IMR-90 (cell line): ENCODE data around the gene NUFIP1. TPM values are rescaled to one million over a fixed set of nuclear protein-coding genes. Genes with fewer than 3 reads are reported as not detected.
A peak's percentile ranks its signal among the peaks of the same experiment; 100 is the strongest.

ENCODE experiments used
- ATAC-seq: fragments of 200-7000 bp; cut with Tn5 transposase; 2 replicates; pipeline ENCODE4 v1.9.1; 2020; ENCODE audit warnings: low read depth, mild to moderate bottlenecking, moderate library complexity
- BruUV-seq: library from RNA; stranded (reverse); fragments of 400-500 nt; replicated peaks from 2 replicates; lab custom pipeline; 2021; lab: Mats Ljungman, UMichigan
- CTCF ChIA-PET: fragments of 300-600 bp; formaldehyde crosslinking; extraction: SDS; loops from one replicate; lab custom pipeline; 2021; ENCODE audit warnings: antibody characterized with exemption; lab: Yijun Ruan, JAX
- POLR2A ChIA-PET: fragments of 300-600 bp; sonication (Branson Sonifier 250); formaldehyde crosslinking; loops from one replicate; lab custom pipeline; 2022; ENCODE audit warnings: antibody characterized with exemption; ENCODE audit not compliant: unreplicated experiment; lab: Charles Lee
- DNase-seq: peaks from one replicate; pipeline ENCODE4 v3.0.0; 2013
- H2AFZ ChIP-seq: replicated peaks from 2 replicates; pipeline ENCODE3; 2013; ENCODE audit warnings: low read length, mild to moderate bottlenecking; ENCODE audit not compliant: poor library complexity
- H2AK5ac ChIP-seq: 2 replicates; pipeline ENCODE4 v1.6.1; 2013; ENCODE audit warnings: low read depth, low read length, inconsistent platforms
- H2AK9ac ChIP-seq: replicated peaks from 2 replicates; pipeline ENCODE3; 2013; ENCODE audit warnings: mild to moderate bottlenecking, low read depth, low read length, moderate library complexity; ENCODE audit not compliant: poor library complexity
- H2BK120ac ChIP-seq: 2 replicates; pipeline ENCODE4 v1.6.1; 2013; ENCODE audit warnings: low read depth, low read length, inconsistent platforms
- H2BK15ac ChIP-seq: 3 replicates; pipeline ENCODE4 v1.6.1; 2013; ENCODE audit warnings: low read depth, low read length, inconsistent platforms
- H2BK20ac ChIP-seq: 2 replicates; pipeline ENCODE4 v1.6.1; 2013; ENCODE audit warnings: low read depth, mild to moderate bottlenecking, inconsistent platforms, low read length, moderate library complexity
- H2BK5ac ChIP-seq: 2 replicates; pipeline ENCODE4 v1.6.1; 2013; ENCODE audit warnings: mild to moderate bottlenecking, low read depth, low read length, inconsistent platforms; ENCODE audit not compliant: poor library complexity, severe bottlenecking
- H3K14ac ChIP-seq: replicated peaks from 2 replicates; pipeline ENCODE4 v1.6.1; 2013; ENCODE audit warnings: low read depth, low read length, inconsistent platforms
- H3K18ac ChIP-seq: 2 replicates; pipeline ENCODE4 v1.6.1; 2013; ENCODE audit warnings: low read depth, low read length, control low read depth
- H3K23ac ChIP-seq: 2 replicates; pipeline ENCODE4 v1.6.1; 2013; ENCODE audit warnings: low read depth, low read length, inconsistent platforms
- H3K27ac ChIP-seq: 2 replicates; pipeline ENCODE4 v1.5.1; 2013; ENCODE audit warnings: mild to moderate bottlenecking, control low read depth, low read length; ENCODE audit not compliant: insufficient read depth
- H3K27me3 ChIP-seq: 2 replicates; pipeline ENCODE4 v1.6.1; 2013; ENCODE audit warnings: low read length; ENCODE audit not compliant: control insufficient read depth, insufficient read depth
- H3K36me3 ChIP-seq: 2 replicates; pipeline ENCODE4 v1.6.1; 2013; ENCODE audit warnings: low read length, mixed read lengths; ENCODE audit not compliant: control insufficient read depth, insufficient read depth
- H3K4ac ChIP-seq: 2 replicates; pipeline ENCODE4 v1.6.1; 2013; ENCODE audit warnings: low read depth, low read length, inconsistent platforms
- H3K4me1 ChIP-seq: 2 replicates; pipeline ENCODE4 v1.6.1; 2013; ENCODE audit warnings: low read length, mixed read lengths; ENCODE audit not compliant: control insufficient read depth, insufficient read depth
- H3K4me2 ChIP-seq: 2 replicates; pipeline ENCODE4 v1.6.1; 2013; ENCODE audit warnings: low read depth, mild to moderate bottlenecking, control low read depth, low read length, moderate library complexity
- H3K4me3 ChIP-seq: 2 replicates; pipeline ENCODE4 v1.5.1; 2013; ENCODE audit warnings: low read depth, mild to moderate bottlenecking, control low read depth, low read length, moderate library complexity; ENCODE audit not compliant: insufficient read depth
- H3K56ac ChIP-seq: 2 replicates; pipeline ENCODE4 v1.6.1; 2013; ENCODE audit warnings: low read length, inconsistent platforms; ENCODE audit not compliant: insufficient read depth; ENCODE audit errors: extremely low read depth
- H3K79me1 ChIP-seq, 2 experiments: 2 replicates each; pipeline ENCODE4 v1.6.1; 2013; ENCODE audit warnings: low read length in 2 of 2, inconsistent platforms in 1 of 2, low read depth in 1 of 2
- H3K9ac ChIP-seq: 2 replicates; pipeline ENCODE4 v1.6.1; 2013; ENCODE audit warnings: low read depth, low read length, control low read depth
- H3K9me1 ChIP-seq: 2 replicates; pipeline ENCODE4 v1.6.1; 2013; ENCODE audit warnings: low read length, inconsistent platforms; ENCODE audit not compliant: insufficient read depth
- H3K9me3 ChIP-seq: 2 replicates; pipeline ENCODE4 v1.6.1; 2013; ENCODE audit warnings: low read length; ENCODE audit not compliant: control insufficient read depth, insufficient read depth
- H4K20me1 ChIP-seq: 2 replicates; pipeline ENCODE4 v1.6.1; 2013; ENCODE audit warnings: low read length, inconsistent platforms; ENCODE audit not compliant: insufficient read depth
- H4K5ac ChIP-seq: 2 replicates; pipeline ENCODE4 v1.6.1; 2013; ENCODE audit warnings: mild to moderate bottlenecking, low read depth, low read length, control low read depth
- H4K8ac ChIP-seq, 2 experiments: 2 replicates each; pipeline ENCODE4 v1.6.1; 2013; ENCODE audit warnings: low read depth in 2 of 2, low read length in 2 of 2, control low read depth in 1 of 2, inconsistent platforms in 1 of 2
- H4K91ac ChIP-seq: 2 replicates; pipeline ENCODE4 v1.6.1; 2013; ENCODE audit warnings: low read depth, low read length, inconsistent platforms; ENCODE audit not compliant: insufficient read depth
- BHLHE40 ChIP-seq: fragments of 150-350 bp; IDR thresholded peaks from 2 replicates; pipeline ENCODE4 v1.6.1; 2016; ENCODE audit warnings: mild to moderate bottlenecking, low read depth, low read length
- CEBPB ChIP-seq: IDR thresholded peaks from 2 replicates; pipeline ENCODE4 v1.6.1; 2012; ENCODE audit warnings: low read depth, low read length, improper control_type of control experiment
- CHD1 ChIP-seq: IDR thresholded peaks from 2 replicates; pipeline ENCODE4 v1.6.1; 2012; ENCODE audit warnings: low read depth, low read length, improper control_type of control experiment
- ELK1 ChIP-seq: fragments of 150-350 bp; IDR thresholded peaks from 2 replicates; pipeline ENCODE4 v1.6.1; 2016; ENCODE audit warnings: low read depth, mild to moderate bottlenecking, low read length, moderate library complexity, borderline replicate concordance
- FOS ChIP-seq: fragments of 150-350 bp; IDR thresholded peaks from 2 replicates; pipeline ENCODE4 v1.6.1; 2016; ENCODE audit warnings: low read depth, low read length
- MAFK ChIP-seq: IDR thresholded peaks from 2 replicates; pipeline ENCODE4 v1.6.1; 2012; ENCODE audit warnings: low read depth, low read length, improper control_type of control experiment
- MAZ ChIP-seq: IDR thresholded peaks from 2 replicates; pipeline ENCODE4 v1.6.1; 2012; ENCODE audit warnings: low read depth, mild to moderate bottlenecking, low read length, improper control_type of control experiment, moderate library complexity, borderline replicate concordance
- NFE2L2 ChIP-seq: fragments of 150-350 bp; IDR thresholded peaks from 2 replicates; pipeline ENCODE4 v1.6.1; 2016; ENCODE audit warnings: low read depth, mild to moderate bottlenecking, low read length
- POLR2A ChIP-seq: IDR thresholded peaks from 2 replicates; pipeline ENCODE4 v1.6.1; 2012; ENCODE audit warnings: mild to moderate bottlenecking, low read depth, low read length
- RFX5 ChIP-seq: IDR thresholded peaks from 2 replicates; pipeline ENCODE4 v1.8.0; 2012; ENCODE audit warnings: low read depth, mild to moderate bottlenecking, low read length, moderate library complexity
- SMC3 ChIP-seq: fragments of 150-350 bp; IDR thresholded peaks from 2 replicates; pipeline ENCODE4 v1.6.1; 2016; ENCODE audit warnings: low read depth, mild to moderate bottlenecking, antibody characterized with exemption, low read length, moderate library complexity
- WGBS, 2 experiments: methylation state at CpG; one replicate each; pipeline versions ENCODE4 v1.1.5 to v1.1.7; 2013; ENCODE audit warnings: missing lambda C conversion rate in 2 of 2; ENCODE audit not compliant: insufficient read length in 1 of 2; ENCODE audit errors: extremely low coverage in 2 of 2; 5-methylcytosine and 5-hydroxymethylcytosine counted together
- dilution Hi-C: fragments of 300-500 bp; cut with HindIII; formaldehyde crosslinking; loops from one replicate; pipeline ENCODE4 v1.14.3; 2018; ENCODE audit warnings: low sequenced_read_pairs; ENCODE audit not compliant: unreplicated experiment
- in situ Hi-C: fragments of 300-500 bp; cut with MboI; formaldehyde crosslinking; loops from 3 replicates; pipeline ENCODE4 v1.14.3; 2019; ENCODE audit warnings: low sequenced_read_pairs, inconsistent platforms, mixed read lengths
- intact Hi-C: fragments of 100-400 bp; cut with micrococcal nuclease; formaldehyde crosslinking; loops from 2 replicates; pipeline ENCODE4 v1.10.0; 2022
- polyA plus RNA-seq, 3 experiments: library from polyadenylated mRNA; depleted of rRNA; stranded (reverse); fragments of >200 nt; gene quantifications; 2 replicates each; pipeline ENCODE4 v1.2.3, GENCODE V29; 2012; ENCODE audit warnings: low replicate concordance in 1 of 3
- total RNA-seq: library from RNA; depleted of rRNA; stranded (reverse); fragments of >200 nt; gene quantifications from 2 replicates; pipeline ENCODE4 v1.2.3, GENCODE V29; 2012
- TF ChIP-seq, protein P1 (sequence below): fragments of 150-350 bp; IDR thresholded peaks from 2 replicates; pipeline ENCODE4 v1.6.1; 2017; ENCODE audit warnings: mild to moderate bottlenecking, antibody characterized with exemption, low read length, low read depth
- TF ChIP-seq, protein P2 (sequence below): conservative IDR thresholded peaks from 2 replicates; pipeline ENCODE4 v1.5.1; 2012; ENCODE audit warnings: mild to moderate bottlenecking, low read depth, low read length, improper control_type of control experiment

The NUFIP1 gene
- total and polyA plus RNA-seq, 2 of the 4 experiments (the other 2 are of a cell fraction), result 1.4 to 2.3 TPM

DNA sequence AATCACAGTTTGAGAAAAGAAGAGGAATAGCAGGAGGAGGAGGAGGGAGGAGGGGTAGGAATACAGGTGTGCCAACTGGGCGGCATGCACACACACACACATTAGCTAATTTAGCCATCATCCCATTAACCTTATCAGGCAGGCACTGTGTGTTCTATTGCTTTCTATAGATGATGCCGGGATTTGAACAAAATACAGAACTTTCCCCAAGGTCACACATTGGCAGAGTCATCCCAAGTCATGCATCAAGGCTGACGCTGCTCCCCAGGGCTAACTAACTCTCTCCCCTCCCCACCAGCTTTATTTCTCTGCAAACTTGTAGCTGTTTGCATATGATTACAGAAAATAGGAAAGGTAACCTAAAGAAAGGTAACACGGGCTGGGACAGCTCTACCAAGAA, 83.0 kb downstream of the NUFIP1 start:
- CTCF ChIA-PET, result no interaction called here
- H3K4me2 ChIP-seq, result peak overlapping the region; percentile 49
- H2BK15ac ChIP-seq, result no peak overlapping the region
- H2BK5ac ChIP-seq, result no peak overlapping the region
- no peak overlapping the region for H4K5ac ChIP-seq
- DNase-seq, result no peak
- H2AFZ ChIP-seq, result no peak overlapping the region
- ATAC-seq, result no peak
- peaks cover 27% of the 10 kb centered on the region for H3K4me1 ChIP-seq
- H3K56ac ChIP-seq, result no peak overlapping the region
- H3K14ac ChIP-seq, result no peak overlapping the region
- H3K27ac ChIP-seq, result no peak overlapping the region
- H3K9me3 ChIP-seq, result peaks cover 2% of the 10 kb centered on the region
- no peaks in the 10 kb centered on the region for H3K36me3 ChIP-seq
- H3K23ac ChIP-seq, result no peak overlapping the region
- H2BK20ac ChIP-seq, result no peak overlapping the region
- no peak overlapping the region for H4K91ac ChIP-seq
- 0 out of 2 replicates have a peak overlapping the region, but pooled peaks have one; percentile 7 for H2AK5ac ChIP-seq
- H3K18ac ChIP-seq, result no peak overlapping the region
- no peaks in the 10 kb centered on the region for H3K79me1 ChIP-seq
- POLR2A ChIA-PET, result interaction anchor here (1.1 kb wide), 1 partner anchor 12 kb away, joined by 6 read pairs; no protein-coding TSS in a partner anchor
- no peaks in the 10 kb centered on the region for H3K27me3 ChIP-seq
- no peak overlapping the region for H3K4me3 ChIP-seq
- no peak for TF ChIP-seq BHLHE40
- no peak for TF ChIP-seq POLR2A
- no peak for TF ChIP-seq NFE2L2
- TF ChIP-seq RFX5, result no peak
- TF ChIP-seq, protein P1, sequence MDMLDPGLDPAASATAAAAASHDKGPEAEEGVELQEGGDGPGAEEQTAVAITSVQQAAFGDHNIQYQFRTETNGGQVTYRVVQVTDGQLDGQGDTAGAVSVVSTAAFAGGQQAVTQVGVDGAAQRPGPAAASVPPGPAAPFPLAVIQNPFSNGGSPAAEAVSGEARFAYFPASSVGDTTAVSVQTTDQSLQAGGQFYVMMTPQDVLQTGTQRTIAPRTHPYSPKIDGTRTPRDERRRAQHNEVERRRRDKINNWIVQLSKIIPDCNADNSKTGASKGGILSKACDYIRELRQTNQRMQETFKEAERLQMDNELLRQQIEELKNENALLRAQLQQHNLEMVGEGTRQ, result no peak
- TF ChIP-seq FOS, result no peak
- no peak for TF ChIP-seq ELK1
- TF ChIP-seq CHD1, result no peak
- no peak for TF ChIP-seq CEBPB
- TF ChIP-seq, protein P2, sequence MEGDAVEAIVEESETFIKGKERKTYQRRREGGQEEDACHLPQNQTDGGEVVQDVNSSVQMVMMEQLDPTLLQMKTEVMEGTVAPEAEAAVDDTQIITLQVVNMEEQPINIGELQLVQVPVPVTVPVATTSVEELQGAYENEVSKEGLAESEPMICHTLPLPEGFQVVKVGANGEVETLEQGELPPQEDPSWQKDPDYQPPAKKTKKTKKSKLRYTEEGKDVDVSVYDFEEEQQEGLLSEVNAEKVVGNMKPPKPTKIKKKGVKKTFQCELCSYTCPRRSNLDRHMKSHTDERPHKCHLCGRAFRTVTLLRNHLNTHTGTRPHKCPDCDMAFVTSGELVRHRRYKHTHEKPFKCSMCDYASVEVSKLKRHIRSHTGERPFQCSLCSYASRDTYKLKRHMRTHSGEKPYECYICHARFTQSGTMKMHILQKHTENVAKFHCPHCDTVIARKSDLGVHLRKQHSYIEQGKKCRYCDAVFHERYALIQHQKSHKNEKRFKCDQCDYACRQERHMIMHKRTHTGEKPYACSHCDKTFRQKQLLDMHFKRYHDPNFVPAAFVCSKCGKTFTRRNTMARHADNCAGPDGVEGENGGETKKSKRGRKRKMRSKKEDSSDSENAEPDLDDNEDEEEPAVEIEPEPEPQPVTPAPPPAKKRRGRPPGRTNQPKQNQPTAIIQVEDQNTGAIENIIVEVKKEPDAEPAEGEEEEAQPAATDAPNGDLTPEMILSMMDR, result no peak
- TF ChIP-seq SMC3, result no peak
- TF ChIP-seq MAZ, result no peak
- TF ChIP-seq MAFK, result no peak
- H4K8ac ChIP-seq, result no peak overlapping the region
- H3K4ac ChIP-seq, result no peak overlapping the region
- peak overlapping the region; percentile 0 for H2AK9ac ChIP-seq
- BruUV-seq, result no TSS peak
- no peak overlapping the region for H3K9ac ChIP-seq
- H4K20me1 ChIP-seq, result no peaks in the 10 kb centered on the region; the same call in 1 of the 2 replicates
- no CpG with 5 or more reads among the region's 4 CpGs for WGBS, 2 experiments
- in situ Hi-C loops (no loop called here), intact Hi-C loops (no loop called here), dilution Hi-C loops (no loop called here)
- H2BK120ac ChIP-seq, result no peak overlapping the region
- peaks cover 15% of the 10 kb centered on the region for H3K9me1 ChIP-seq
